ENCODE measurements around the gene EFCAB14.
"Not testable (repeated sequence)": the region's sequence is repeated elsewhere in the genome, so short reads cannot be mapped to it uniquely, and the experiment has no call there.

The EFCAB14 gene

GRCh38 chr1:46684670-46685069 is 34.2 kb downstream of the EFCAB14 start:
- no peak for DNase-seq

- no peak for DNase-seq
Measured at GRCh38 chr1:46682064-46682463, 36.9 kb downstream of the EFCAB14 start.

DNA sequence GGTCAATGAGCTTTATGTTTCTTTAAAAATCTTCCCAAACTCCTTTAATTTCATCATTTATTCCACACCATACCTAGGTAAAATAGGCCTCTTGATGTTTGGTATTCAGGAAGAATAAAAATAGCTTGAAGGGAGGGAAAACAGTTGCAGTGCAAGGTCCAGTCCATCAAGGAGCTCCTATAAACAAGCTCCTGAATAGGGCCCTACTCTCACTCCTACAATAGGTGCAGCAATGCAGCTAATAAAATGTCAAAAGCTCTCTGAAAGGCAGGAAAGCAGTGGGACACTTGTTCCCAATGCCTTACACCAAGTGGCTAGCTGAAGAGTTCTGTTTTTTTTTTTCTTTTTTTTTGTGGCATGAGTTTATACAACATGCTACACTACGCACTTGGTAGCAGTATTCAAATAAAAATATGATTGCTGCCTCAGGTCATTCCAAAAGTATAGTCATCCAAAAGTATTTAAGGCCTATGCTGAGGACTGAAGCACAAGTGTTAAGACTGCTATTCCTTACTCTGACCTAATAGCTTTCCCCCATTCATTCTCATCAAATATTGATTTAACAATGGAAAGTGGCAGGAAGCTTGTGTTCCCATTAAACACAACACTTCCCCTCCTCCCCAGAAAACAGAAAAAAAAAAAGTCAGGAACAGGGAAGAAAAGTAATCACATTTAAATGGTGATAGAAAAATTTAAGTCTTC is 37.4 kb downstream of the EFCAB14 start:
- no peak for DNase-seq

GRCh38 chr1:46679789-46680573 is 38.9 kb downstream of the EFCAB14 start:
- no peak for DNase-seq

GRCh38 chr1:46677339-46677738 is 41.6 kb downstream of the EFCAB14 start:
- DNase-seq, result no peak

DNA sequence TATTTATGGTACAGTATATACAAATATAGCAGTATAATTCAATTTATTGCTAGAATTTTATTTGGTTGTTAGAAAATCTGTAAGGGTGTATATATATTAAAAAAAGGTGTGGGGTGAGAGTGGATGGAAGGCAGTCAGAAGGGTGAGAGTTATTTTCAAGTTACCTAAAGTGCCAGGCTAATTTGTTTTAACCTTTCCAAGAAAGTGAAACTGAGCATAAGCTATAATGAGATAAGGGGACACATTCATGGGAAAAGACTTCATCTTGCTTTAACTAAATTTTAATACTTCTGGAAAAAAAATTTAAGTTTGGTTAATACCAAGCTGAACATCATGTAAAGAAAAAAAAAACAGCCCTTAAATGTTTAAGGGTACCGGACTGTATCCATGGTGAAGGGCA is 42.4 kb downstream of the EFCAB14 start:
- no peak for DNase-seq

DNA sequence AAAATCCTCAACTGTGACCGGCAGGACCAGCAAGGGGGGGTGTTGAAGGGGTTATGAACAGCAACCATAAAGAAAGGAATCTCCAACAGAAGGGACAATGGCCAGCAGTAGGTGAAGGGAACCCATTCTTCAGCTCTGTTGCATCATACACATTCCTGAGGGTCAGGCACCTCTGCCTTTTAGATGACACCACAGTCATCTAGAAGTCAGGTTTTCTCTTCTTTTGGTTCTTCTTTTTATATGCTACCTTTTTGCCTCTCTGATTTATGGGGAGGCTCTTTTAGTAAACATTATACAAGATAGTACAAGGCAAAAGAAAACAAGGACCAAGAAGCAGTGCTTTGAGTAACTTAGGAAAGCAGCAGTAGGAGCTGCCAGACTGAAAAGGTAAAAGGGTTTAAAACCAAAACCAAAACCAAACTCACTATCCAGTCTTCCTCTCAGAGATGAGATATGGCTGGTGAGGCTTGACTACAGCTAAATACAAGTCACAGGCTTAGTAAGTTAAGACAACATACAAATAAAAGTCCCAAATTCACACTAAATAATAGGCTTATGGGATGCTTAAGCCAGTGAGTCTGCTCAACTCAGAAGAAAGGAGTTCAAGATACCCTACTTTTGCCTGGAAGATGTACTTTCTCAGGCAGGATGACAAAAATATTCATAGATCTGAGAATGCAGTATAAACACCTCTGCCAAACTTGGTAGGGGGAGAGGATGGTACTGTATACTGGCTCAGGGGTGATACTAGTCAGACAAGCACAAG is 43.2 kb downstream of the EFCAB14 start:
- DNase-seq, result no peak

- no peak for DNase-seq
Measured at GRCh38 chr1:46673749-46674182, 45.1 kb downstream of the EFCAB14 start.

GRCh38 chr1:46672696-46673095 is 46.2 kb downstream of the EFCAB14 start:
- DNase-seq, result no peak

DNA sequence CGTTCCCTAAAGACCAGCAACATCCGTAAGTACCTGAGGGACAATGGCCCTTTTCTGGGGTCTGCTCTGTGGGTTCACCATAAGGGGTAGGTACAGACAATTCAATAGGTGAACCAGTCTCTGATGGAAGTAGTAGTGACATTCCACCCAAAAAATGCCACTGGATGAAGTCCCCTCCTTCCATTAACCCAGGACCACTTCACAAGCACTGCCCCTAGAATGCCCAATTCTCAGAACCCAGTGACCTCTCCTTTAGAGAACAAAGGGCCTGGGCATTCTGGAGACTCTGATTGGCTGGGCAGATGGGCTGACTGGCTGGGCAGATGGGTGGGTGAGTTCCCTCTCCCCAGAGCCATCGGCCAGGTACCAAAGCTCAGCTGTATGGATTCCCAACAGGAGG is 47.4 kb downstream of the EFCAB14 start, which contains the start of gene TEX38:
TEX38 (plus strand) TSS at position 301 of the 400 bp plus-strand sequence; CDS start at position 382, 81 bp downstream.
- DNase-seq, result no peak

GRCh38 chr1:46670134-46670533 is 48.8 kb downstream of the EFCAB14 start:
- no peak for DNase-seq

GRCh38 chr1:46667782-46668760 is 50.8 kb downstream of the EFCAB14 start, which contains the start of gene ATPAF1:
TSS of gene ATPAF1 (minus strand) at chr1:46668364. CDS start at chr1:46668322, 42 bp downstream.
- peak; percentile 66 to 78 for DNase-seq

GRCh38 chr1:46665983-46666382 is 52.9 kb downstream of the EFCAB14 start:
- DNase-seq, result no peak

- not testable (repeated sequence) for DNase-seq
Measured at GRCh38 chr1:46662919-46663318, 56.0 kb downstream of the EFCAB14 start.

- not testable (repeated sequence) for DNase-seq
Measured at GRCh38 chr1:46660116-46660515, 58.8 kb downstream of the EFCAB14 start.

GRCh38 chr1:46659307-46659870 is 59.5 kb downstream of the EFCAB14 start:
- DNase-seq, result no peak

GRCh38 chr1:46657775-46658174 is 61.1 kb downstream of the EFCAB14 start:
- DNase-seq, result no peak

GRCh38 chr1:46656643-46657042 is 62.3 kb downstream of the EFCAB14 start:
- DNase-seq, result no peak

DNA sequence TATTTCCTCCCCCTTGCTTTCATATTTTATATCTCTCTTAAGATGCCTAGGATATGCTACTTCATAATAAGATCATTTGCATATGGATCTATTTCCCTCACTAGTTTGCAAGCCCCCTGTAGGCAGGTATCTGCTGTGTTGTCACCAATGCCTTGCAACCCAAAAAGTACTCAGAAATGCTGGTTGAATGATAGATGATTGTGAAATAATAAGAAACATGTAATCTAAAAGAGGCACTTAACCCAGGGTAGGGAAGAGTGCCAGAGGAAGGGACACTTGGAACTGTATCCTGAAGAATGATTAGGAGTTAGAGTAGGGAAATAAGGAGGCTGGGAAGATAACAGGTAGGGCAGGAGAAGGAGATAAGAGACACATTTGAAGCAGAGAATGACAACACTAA is 63.1 kb downstream of the EFCAB14 start:
- no peak for DNase-seq

DNA sequence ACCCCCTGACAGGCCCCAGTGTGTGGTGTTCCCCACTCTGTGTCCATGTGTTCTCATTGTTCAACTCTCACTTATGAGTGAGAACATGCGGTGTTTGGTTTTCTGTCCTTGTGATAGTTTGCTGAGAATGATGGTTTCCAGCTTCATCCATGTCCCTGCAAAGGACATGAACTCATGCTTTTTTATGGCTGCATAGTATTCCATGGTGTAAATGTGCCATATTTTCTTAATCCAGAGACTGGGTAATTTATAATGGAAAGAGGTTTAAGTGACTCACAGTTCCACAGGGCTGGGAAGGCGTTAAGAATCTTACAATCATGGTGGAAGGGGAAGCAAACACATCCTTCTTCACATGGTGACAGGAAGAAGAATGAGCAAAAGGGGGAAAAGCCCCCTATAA is 64.2 kb downstream of the EFCAB14 start:
- not testable (repeated sequence) for DNase-seq

GRCh38 chr1:46654012-46654411 is 64.9 kb downstream of the EFCAB14 start:
- no peak for DNase-seq
